HCT116 (cell line): Measurements from ENCODE around the gene CFI. TPM values are rescaled to one million over a fixed set of nuclear protein-coding genes. Genes with fewer than 3 reads are reported as not detected.
A peak's percentile ranks its signal among the peaks of the same experiment; 100 is the strongest.

Experiments
- ATAC-seq: fragments of 200-7000 bp; cut with Tn5 transposase; 2 replicates; pipeline ENCODE4 v1.9.1; 2020; ENCODE audit warnings: mild to moderate bottlenecking, moderate library complexity
- BruUV-seq: library from RNA; stranded (reverse); fragments of 400-500 nt; replicated peaks from 2 replicates; lab custom pipeline; 2021; lab: Mats Ljungman, UMichigan
- CTCF ChIA-PET: fragments of 300-600 bp; sonication (Branson Sonifier 250); formaldehyde crosslinking; loops from one replicate; lab custom pipeline; 2021; ENCODE audit warnings: antibody characterized with exemption; lab: Charles Lee
- POLR2A ChIA-PET: fragments of 300-600, 350-600 bp; sonication (Branson Sonifier 250); formaldehyde crosslinking; loops from one replicate; lab custom pipeline; 2021; ENCODE audit warnings: antibody characterized with exemption; lab: Charles Lee
- RAD21 ChIA-PET, 2 experiments: fragments of 300-600 bp; sonication (Branson Sonifier 250); formaldehyde crosslinking; loops; one replicate each; lab custom pipeline; 2023; ENCODE audit warnings: low total read pairs in 2 of 2; ENCODE audit not compliant: uncharacterized antibody in 2 of 2, unreplicated experiment in 2 of 2, low non-redundant PET in 1 of 2; lab: Charles Lee
- DNase-seq: peaks from one replicate; pipeline ENCODE4 v3.0.0-alpha.2; 2010; ENCODE audit warnings: low read depth, low spot score
- H2AFZ ChIP-seq: fragments of 200-600 bp; shearing (Covaris generic), sonication (generic); 2 replicates; pipeline ENCODE4 v1.6.1; 2017; ENCODE audit warnings: low read depth, mixed run types, mixed read lengths, antibody characterized with exemption, low read length; ENCODE audit not compliant: poor library complexity, severe bottlenecking
- H3K27ac ChIP-seq: 2 replicates; pipeline ENCODE4 v1.5.1; 2012; ENCODE audit warnings: low read depth, low read length
- H3K27me3 ChIP-seq: fragments of 200-600 bp; sonication (generic); 2 replicates; pipeline ENCODE4 v1.6.1; 2016; ENCODE audit warnings: mixed run types, low read length, mixed read lengths; ENCODE audit not compliant: insufficient read depth
- H3K36me3 ChIP-seq, 2 experiments: fragments of 200-500 bp in 1 of 2; fragments of 200-600 bp in 1 of 2; sonication (Bioruptor generic) in 1 of 2; sonication (generic) in 1 of 2; 2 replicates each; pipeline versions ENCODE4 v1.5.1 to v1.6.1; 2014 to 2016; ENCODE audit warnings: low read length in 2 of 2, inconsistent platforms in 1 of 2, mixed read lengths in 1 of 2, mixed run types in 1 of 2; ENCODE audit not compliant: insufficient read depth in 2 of 2, control insufficient read depth in 1 of 2
- H3K4me1 ChIP-seq, 2 experiments: fragments of 200-600 bp in 1 of 2; sonication (generic) in 1 of 2; 2 replicates each; pipeline versions ENCODE4 v1.5.1 to v1.6.1; 2012 to 2017; ENCODE audit warnings: low read length in 2 of 2, inconsistent platforms in 1 of 2, mild to moderate bottlenecking in 1 of 2, mixed read lengths in 1 of 2, mixed run types in 1 of 2, moderate library complexity in 1 of 2; ENCODE audit not compliant: insufficient read depth in 2 of 2, control insufficient read depth in 1 of 2
- H3K4me2 ChIP-seq: fragments of 200-600 bp; sonication (generic); 2 replicates; pipeline ENCODE4 v1.6.1; 2017; ENCODE audit warnings: mixed run types, low read length, mixed read lengths
- H3K4me3 ChIP-seq, 2 experiments: fragments of 200-600 bp in 1 of 2; sonication (generic) in 1 of 2; replicated peaks in 1 of 2; 2 replicates each; pipeline ENCODE4 v1.5.1; 2011 to 2016; ENCODE audit warnings: low read length in 2 of 2, control low read depth in 1 of 2, low read depth in 1 of 2, mild to moderate bottlenecking in 1 of 2, mixed read lengths in 1 of 2, mixed run types in 1 of 2
- H3K79me2 ChIP-seq: fragments of 200-600 bp; sonication (generic); 2 replicates; pipeline ENCODE4 v1.6.1; 2017; ENCODE audit warnings: mild to moderate bottlenecking, mixed run types, low read length, moderate library complexity, mixed read lengths; ENCODE audit not compliant: insufficient read depth
- H3K9ac ChIP-seq: fragments of 200-600 bp; sonication (generic); 2 replicates; pipeline ENCODE4 v1.6.1; 2016; ENCODE audit warnings: low read length, mixed read lengths
- H3K9me2 ChIP-seq: fragments of 200-600 bp; sonication (generic), shearing (Covaris generic); 2 replicates; pipeline ENCODE4 v1.6.1; 2017; ENCODE audit warnings: mixed run types, mild to moderate bottlenecking, moderate library complexity; ENCODE audit not compliant: insufficient read depth
- H3K9me3 ChIP-seq, 2 experiments: fragments of 200-500 bp in 1 of 2; fragments of 200-600 bp in 1 of 2; sonication (Bioruptor generic) in 1 of 2; sonication (generic) in 1 of 2; 2 replicates each; pipeline ENCODE4 v1.6.1; 2014 to 2017; ENCODE audit warnings: low read length in 2 of 2, mixed read lengths in 2 of 2, inconsistent platforms in 1 of 2, low read depth in 1 of 2, mild to moderate bottlenecking in 1 of 2, mixed run types in 1 of 2, moderate library complexity in 1 of 2; ENCODE audit not compliant: control insufficient read depth in 1 of 2, insufficient read depth in 1 of 2
- H4K20me1 ChIP-seq: fragments of 200-600 bp; sonication (generic), shearing (Covaris generic); 2 replicates; pipeline ENCODE4 v1.6.1; 2017; ENCODE audit warnings: mixed run types, mild to moderate bottlenecking, moderate library complexity; ENCODE audit not compliant: insufficient read depth
- CBX3 ChIP-seq: IDR thresholded peaks from 2 replicates; pipeline ENCODE4 v1.6.1; 2012; ENCODE audit warnings: low read depth
- EGR1 ChIP-seq: IDR thresholded peaks from 2 replicates; pipeline ENCODE4 v1.6.1; 2012; ENCODE audit warnings: low read depth
- EZH2 ChIP-seq: fragments of 200-600 bp; sonication (generic); IDR thresholded peaks from 2 replicates; pipeline ENCODE4 v1.6.1; 2017; ENCODE audit warnings: antibody characterized with exemption, mixed run types
- EZH2phosphoT487 ChIP-seq: fragments of 200-600 bp; IDR thresholded peaks from 2 replicates; pipeline ENCODE4 v1.6.1; 2018; ENCODE audit warnings: antibody characterized with exemption, borderline replicate concordance
- FOSL1 ChIP-seq: IDR thresholded peaks from 2 replicates; pipeline ENCODE4 v1.6.1; 2012; ENCODE audit warnings: low read depth
- JUND ChIP-seq: IDR thresholded peaks from 2 replicates; pipeline ENCODE4 v1.6.1; 2012
- REST ChIP-seq: IDR thresholded peaks from 2 replicates; pipeline ENCODE4 v1.6.1; 2012; ENCODE audit warnings: low read depth
- TCF7L2 ChIP-seq: IDR thresholded peaks from 2 replicates; pipeline ENCODE4 v1.7.0; 2011; ENCODE audit warnings: borderline replicate concordance, inconsistent platforms; ENCODE audit not compliant: insufficient read depth, insufficient read length; ENCODE audit errors: extremely low read depth
- ZFX ChIP-seq: fragments of 450-650 bp; IDR thresholded peaks from 2 replicates; pipeline ENCODE4 v1.6.1; 2017
- intact Hi-C: fragments of 100-400 bp; cut with micrococcal nuclease; formaldehyde crosslinking; loops from 2 replicates; pipeline ENCODE4 v1.10.0; 2022
- total RNA-seq: library from RNA; stranded (reverse); gene quantifications from one replicate; pipeline ENCODE4 v1.2.1, GENCODE V29; 2021; ENCODE audit not compliant: unreplicated experiment

The CFI gene
- total RNA-seq, 1 experiment from 2014 or later, result 0.84 TPM

GRCh38 chr4:109721033-109721432, 80.8 kb downstream of the CFI start:
- Histone ChIP-seq H3K4me2 (peak overlapping the region; percentile 29), H3K4me3 (no peak overlapping the region), H4K20me1 (0 out of 2 replicates have a peak, but pooled peaks cover 4% of the 10 kb centered on the region), H3K9ac (no peak overlapping the region), H3K79me2 (peaks cover 64% of the 10 kb centered on the region), H3K9me2 (no peaks in the 10 kb centered on the region)
- intact Hi-C loops, result no loop called here
- no peak for DNase-seq
- ChIA-PET CTCF (no interaction called here), RAD21 (no interaction called here)
- BruUV-seq, result no TSS peak
- TF ChIP-seq FOSL1 (peak; percentile 59), JUND (peak; percentile 46; the same call in 1 of the 2 replicates), REST (no peak), EGR1 (no peak)
- TF ChIP-seq, all 23 proteins: peak for 2
- Histone ChIP-seq H3K36me3 (peaks cover 6 to 15% of the 10 kb centered on the region in 2 experiments), H2AFZ (no peak overlapping the region), H3K27ac (no peak overlapping the region), H3K4me1 (peaks cover 0 to 18% of the 10 kb centered on the region in 2 experiments; a peak in 2 of 4 replicates), H3K9me3 (no peaks in the 10 kb centered on the region), H3K27me3 (no peaks in the 10 kb centered on the region)
- ATAC-seq, result 0 out of 2 replicates have a peak, but pooled peaks have one; percentile 42
- POLR2A ChIA-PET, result no interaction called here

DNA sequence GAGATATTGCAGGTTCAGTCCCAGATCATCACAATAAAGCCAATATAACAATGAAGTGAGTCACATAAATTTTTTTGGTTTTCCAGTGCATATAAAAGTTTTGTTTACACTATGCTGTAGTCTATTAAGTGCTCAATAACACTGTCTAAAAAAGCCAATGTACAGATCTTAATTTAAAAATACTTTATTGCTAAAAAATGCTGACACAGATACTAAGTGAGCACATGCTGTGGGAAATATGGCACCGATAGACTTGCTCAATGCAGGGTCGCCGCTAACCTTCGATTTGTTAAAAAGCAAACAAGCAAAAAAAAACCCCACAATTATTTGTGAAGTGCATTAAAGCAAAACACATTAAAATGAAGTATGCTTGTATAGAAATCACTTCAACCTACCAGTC, 82.2 kb downstream of the CFI start:
- ATAC-seq (no peak), DNase-seq (no peak)
- RAD21 ChIA-PET, result no interaction called here
- Histone ChIP-seq H3K79me2 (peaks cover 50% of the 10 kb centered on the region), H3K4me3 (no peak overlapping the region), H4K20me1 (no peaks in the 10 kb centered on the region), H2AFZ (no peak overlapping the region), H3K4me2 (no peak overlapping the region), H3K4me1 (peaks cover 0 to 18% of the 10 kb centered on the region in 2 experiments; a peak in 2 of 4 replicates), H3K9me3 (no peaks in the 10 kb centered on the region), H3K36me3 (peaks cover 6 to 15% of the 10 kb centered on the region in 2 experiments), H3K27me3 (no peaks in the 10 kb centered on the region), H3K9ac (no peak overlapping the region), H3K27ac (no peak overlapping the region), H3K9me2 (no peaks in the 10 kb centered on the region)
- TF ChIP-seq TCF7L2, result no peak
- no peak for TF ChIP-seq EZH2phosphoT487
- no peak for TF ChIP-seq EZH2
- TF ChIP-seq REST, result no peak
- TF ChIP-seq ZFX, result no peak
- TF ChIP-seq CBX3, result no peak
- CTCF ChIA-PET, result no interaction called here
- no TSS peak for BruUV-seq
- intact Hi-C loops, result no loop called here
- POLR2A ChIA-PET, result no interaction called here
